ENCODE results near the gene PCARE. TPM values are rescaled to one million over a fixed set of nuclear protein-coding genes. Genes with fewer than 3 reads are reported as not detected.

Gene PCARE
- total RNA-seq, 4 donors from 2014 or later, result 0.03 to 1.3 (median 0.36) TPM; not detected in 1

- Histone ChIP-seq H3K4me3 (no peak overlapping the region), H3K27me3 (no peaks in the 10 kb centered on the region), H3K27ac (no peak overlapping the region), H3K36me3 (no peaks in the 10 kb centered on the region), H3K9me3 (no peaks in the 10 kb centered on the region), H3K4me1 (peaks cover 15 to 20% of the 10 kb centered on the region in 2 donors)
- TF ChIP-seq CTCF (IDR thresholded peaks at IDR 0.05 in 4 of 5, conservative IDR thresholded peaks at IDR 0.05 in 1 of 5) (no peak), POLR2A (IDR thresholded peaks at IDR 0.05) (no peak)
- ATAC-seq (no peak), DNase-seq (no peak)
- in situ Hi-C loops (cut with MboI; ENCODE audit: low sequenced_read_pairs in 4 of 4), result no loop called here
- intact Hi-C loops (cut with DNase I; ENCODE audit: low total_unique reads), result no loop called here
Observed at GRCh38 chr2:29059624-29060023, 14.7 kb downstream of the PCARE start.

- DNase-seq, result no peak
- no peak for ATAC-seq
- no peaks in the 10 kb centered on the region for H3K36me3 ChIP-seq
- H3K9me3 ChIP-seq, result no peaks in the 10 kb centered on the region
- no peaks in the 10 kb centered on the region for H3K27me3 ChIP-seq
- no peaks in the 10 kb centered on the region for H3K4me1 ChIP-seq
- no peak overlapping the region for H3K4me3 ChIP-seq
- no peak overlapping the region for H3K27ac ChIP-seq
- TF ChIP-seq CTCF (IDR thresholded peaks at IDR 0.05 in 4 of 5, conservative IDR thresholded peaks at IDR 0.05 in 1 of 5) (no peak), POLR2A (IDR thresholded peaks at IDR 0.05) (no peak)
- intact Hi-C loops (cut with DNase I; ENCODE audit: low total_unique reads), result no loop called here
- in situ Hi-C loops (cut with MboI; ENCODE audit: low sequenced_read_pairs in 4 of 4), result no loop called here
Observed at GRCh38 chr2:29057006-29057405, 17.3 kb downstream of the PCARE start.

- DNase-seq, result no peak
- ATAC-seq, result no peak
- no peaks in the 10 kb centered on the region for H3K4me1 ChIP-seq
- no peaks in the 10 kb centered on the region for H3K9me3 ChIP-seq
- in situ Hi-C loops (cut with MboI; ENCODE audit: low sequenced_read_pairs in 4 of 4) (no loop called here), intact Hi-C loops (cut with DNase I; ENCODE audit: low total_unique reads) (no loop called here)
- H3K4me3 ChIP-seq, result no peak overlapping the region
- H3K27ac ChIP-seq, result no peak overlapping the region
- no peaks in the 10 kb centered on the region for H3K36me3 ChIP-seq
- H3K27me3 ChIP-seq, result no peaks in the 10 kb centered on the region
- TF ChIP-seq CTCF (IDR thresholded peaks at IDR 0.05 in 4 of 5, conservative IDR thresholded peaks at IDR 0.05 in 1 of 5) (no peak), POLR2A (IDR thresholded peaks at IDR 0.05) (no peak)
Observed at GRCh38 chr2:29056452-29056851, 17.9 kb downstream of the PCARE start.

- no peaks in the 10 kb centered on the region for H3K27me3 ChIP-seq
- in situ Hi-C loops (cut with MboI; ENCODE audit: low sequenced_read_pairs in 4 of 4), result no loop called here
- intact Hi-C loops (cut with DNase I; ENCODE audit: low total_unique reads), result no loop called here
- H3K9me3 ChIP-seq, result no peaks in the 10 kb centered on the region
- ATAC-seq, result no peak
- no peak overlapping the region for H3K27ac ChIP-seq
- H3K36me3 ChIP-seq, result no peaks in the 10 kb centered on the region
- no peak for DNase-seq
- H3K4me1 ChIP-seq, result no peaks in the 10 kb centered on the region
- TF ChIP-seq CTCF (IDR thresholded peaks at IDR 0.05 in 4 of 5, conservative IDR thresholded peaks at IDR 0.05 in 1 of 5), result no peak
- no peak for TF ChIP-seq POLR2A (IDR thresholded peaks at IDR 0.05)
- no peak overlapping the region for H3K4me3 ChIP-seq
Observed at GRCh38 chr2:29055601-29056000, 18.7 kb downstream of the PCARE start.

- in situ Hi-C loops (cut with MboI; ENCODE audit: low sequenced_read_pairs in 4 of 4), result no loop called here
- ATAC-seq (no peak), DNase-seq (no peak)
Observed at GRCh38 chr2:29054430-29054829, 19.9 kb downstream of the PCARE start.

More at GRCh38 chr2:29054430-29054829, 19.9 kb downstream of the PCARE start:
- TF ChIP-seq CTCF (IDR thresholded peaks at IDR 0.05 in 4 of 5, conservative IDR thresholded peaks at IDR 0.05 in 1 of 5) (no peak), POLR2A (IDR thresholded peaks at IDR 0.05) (no peak)
- H3K27ac ChIP-seq, result no peak overlapping the region
- H3K4me1 ChIP-seq, result no peaks in the 10 kb centered on the region
- H3K9me3 ChIP-seq, result no peaks in the 10 kb centered on the region
- intact Hi-C loops (cut with DNase I; ENCODE audit: low total_unique reads), result no loop called here
- no peaks in the 10 kb centered on the region for H3K27me3 ChIP-seq
- H3K4me3 ChIP-seq, result no peak overlapping the region
- no peaks in the 10 kb centered on the region for H3K36me3 ChIP-seq

All from gastrocnemius medialis (tissue), 4 donors.